Liver (tissue), 3 donors: ENCODE measurements around the gene COG2.

Experiments
- ATF3 ChIP-seq: IDR thresholded peaks from 2 replicates; pipeline ENCODE4 v1.6.1; 2016; ENCODE audit warnings: antibody characterized with exemption
- CTCF ChIP-seq: fragments of 150-350 bp; IDR thresholded peaks from 2 replicates; pipeline ENCODE4 v1.5.1; 2017; ENCODE audit warnings: improper control_type of control experiment, low read depth, low read length; ENCODE audit not compliant: missing input control
- HNF4A ChIP-seq, 2 donors: conservative IDR thresholded peaks; 2 replicates each; pipeline ENCODE4 v1.6.1; 2016; ENCODE audit warnings: antibody characterized with exemption in 2 of 2, mild to moderate bottlenecking in 2 of 2
- JUND ChIP-seq, 2 donors: IDR thresholded peaks; 2 replicates each; pipeline ENCODE4 v1.6.1; 2016; ENCODE audit warnings: antibody characterized with exemption in 2 of 2
- RAD21 ChIP-seq, 2 donors: IDR thresholded peaks; 2 replicates each; pipeline ENCODE4 v1.6.1; 2016; ENCODE audit warnings: antibody characterized with exemption in 2 of 2, mild to moderate bottlenecking in 2 of 2
- RXRA ChIP-seq, 2 donors: IDR thresholded peaks; 2 replicates each; pipeline ENCODE4 v1.6.1; 2017 to 2018; ENCODE audit warnings: antibody characterized with exemption in 2 of 2, mild to moderate bottlenecking in 1 of 2
- TAF1 ChIP-seq: conservative IDR thresholded peaks from 2 replicates; pipeline ENCODE4 v1.6.1; 2016; ENCODE audit warnings: antibody characterized with exemption, mild to moderate bottlenecking
- YY1 ChIP-seq: IDR thresholded peaks from 2 replicates; pipeline ENCODE4 v1.6.1; 2016; ENCODE audit warnings: antibody characterized with exemption, mild to moderate bottlenecking
- ZBTB33 ChIP-seq: IDR thresholded peaks from 2 replicates; pipeline ENCODE4 v1.6.1; 2016; ENCODE audit warnings: antibody characterized with exemption
- donor health status: healthy.
- donor health status: healthy.

GRCh38 chr1:230646710-230647302 is 4.5 kb downstream of the COG2 start:
- TF ChIP-seq CTCF (no peak), ATF3 (no peak), TAF1 (no peak), RXRA (IDR thresholded peaks at IDR 0.05) (no peak), YY1 (no peak), ZBTB33 (no peak), RAD21 (IDR thresholded peaks at IDR 0.05) (no peak), HNF4A (conservative IDR thresholded peaks at IDR 0.05) (no peak), JUND (IDR thresholded peaks at IDR 0.05) (no peak)
